Esophagus squamous epithelium (tissue), 4 donors: Measurements from ENCODE around the gene TAS2R13.

Experiments
- CTCF ChIP-seq, 6 experiments: fragments of 450-650 bp in 4 of 6; fragments of 200-600 bp in 2 of 6; sonication (generic) in 2 of 6; IDR thresholded peaks; one replicate each; pipeline ENCODE4 v1.5.1; 2016 to 2019; ENCODE audit warnings: antibody characterized with exemption in 6 of 6, mild to moderate bottlenecking in 4 of 6, moderate library complexity in 4 of 6
- POLR2A ChIP-seq, 4 donors: fragments of 450-650 bp; IDR thresholded peaks; one replicate each; pipeline ENCODE4 v1.6.1; 2017; ENCODE audit warnings: antibody characterized with exemption in 4 of 4, mild to moderate bottlenecking in 4 of 4, moderate library complexity in 3 of 4

- TF ChIP-seq POLR2A (IDR thresholded peaks at IDR 0.05) (no peak), CTCF (IDR thresholded peaks at IDR 0.05) (no peak)
Observed at GRCh38 chr12:10956085-10956484, 46.7 kb upstream of the TAS2R13 start.
